Spinal cord (tissue), 10 donors: Measurements from ENCODE around the gene SERPINB12. TPM values are rescaled to one million over a fixed set of nuclear protein-coding genes. Genes with fewer than 3 reads are reported as not detected.

Experiments
- DNase-seq, 6 donors: peaks; one replicate each; pipeline versions ENCODE4 v3.0.0 to v3.0.0-alpha.2; 2013 to 2015; ENCODE audit warnings: low spot score in 6 of 6, low read depth in 4 of 6
- H3K27ac ChIP-seq: one replicate; pipeline ENCODE4 v1.5.1; 2013; ENCODE audit warnings: low read depth, low read length, control low read depth
- H3K27me3 ChIP-seq: one replicate; pipeline ENCODE4 v1.6.1; 2013; ENCODE audit warnings: low read length; ENCODE audit not compliant: control insufficient read depth, insufficient read depth
- H3K36me3 ChIP-seq: one replicate; pipeline ENCODE4 v1.6.1; 2013; ENCODE audit warnings: low read length; ENCODE audit not compliant: control insufficient read depth, insufficient read depth
- H3K4me1 ChIP-seq: one replicate; pipeline ENCODE4 v1.6.1; 2013; ENCODE audit warnings: low read length; ENCODE audit not compliant: control insufficient read depth, insufficient read depth
- H3K4me3 ChIP-seq: one replicate; pipeline ENCODE4 v1.5.1; 2013; ENCODE audit warnings: low read depth, low read length, control low read depth
- H3K9me3 ChIP-seq: one replicate; pipeline ENCODE4 v1.6.1; 2013; ENCODE audit warnings: low read length; ENCODE audit not compliant: control insufficient read depth, insufficient read depth
- WGBS: methylation state at CpG from one replicate; pipeline ENCODE4 v1.1.5; 2013; ENCODE audit warnings: missing lambda C conversion rate; ENCODE audit not compliant: insufficient coverage; 5-methylcytosine and 5-hydroxymethylcytosine counted together
- polyA plus RNA-seq, 2 donors: library from polyadenylated mRNA; unstranded; fragments of 120-200 nt; gene quantifications; one replicate each; pipeline ENCODE4 v1.2.1, GENCODE V29; 2013; ENCODE audit not compliant: insufficient read length in 2 of 2
- total RNA-seq, 2 donors: library from RNA; depleted of rRNA in 1 of 2; stranded (reverse); fragments of 120-200 nt in 1 of 2; fragments of >200 nt in 1 of 2; gene quantifications; one replicate each; pipeline versions ENCODE4 v1.2.3 to v1.2.4, GENCODE V29; 2013 to 2014
- donor health status: healthy.

Gene SERPINB12
- total and polyA plus RNA-seq, 4 donors: not detected

DNA sequence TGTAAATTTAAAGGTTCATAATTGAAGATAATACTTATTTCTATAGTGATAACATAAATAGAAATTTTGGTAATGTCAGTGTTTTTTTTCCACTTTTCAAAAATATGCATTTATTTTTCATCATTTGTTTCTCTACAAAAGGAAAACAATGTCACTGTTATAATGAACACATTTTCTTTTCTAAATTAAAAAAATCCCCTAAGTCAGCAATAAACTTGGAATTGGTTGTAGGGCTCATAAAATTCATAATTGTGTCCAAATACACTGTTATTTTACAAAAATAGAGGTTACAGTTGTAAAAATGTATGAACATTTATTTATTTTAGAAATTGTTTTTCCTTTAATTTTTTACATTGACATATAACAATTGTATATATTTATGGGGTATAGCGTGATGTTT lies 26.4 kb upstream of the SERPINB12 start:
- Histone ChIP-seq H3K9me3 (no peaks in the 10 kb centered on the region), H3K36me3 (no peaks in the 10 kb centered on the region), H3K27ac (no peak overlapping the region), H3K4me1 (no peaks in the 10 kb centered on the region), H3K4me3 (no peak overlapping the region), H3K27me3 (no peaks in the 10 kb centered on the region)
- DNase-seq: no peak
- WGBS: no CpG with 5 or more reads among the region's 1 CpG

- Histone ChIP-seq H3K27ac (no peak overlapping the region), H3K9me3 (no peaks in the 10 kb centered on the region), H3K27me3 (no peaks in the 10 kb centered on the region), H3K36me3 (no peaks in the 10 kb centered on the region), H3K4me3 (no peak overlapping the region), H3K4me1 (no peaks in the 10 kb centered on the region)
- DNase-seq: peak; percentile 63 to 95 (median 72)
- 11% methylated on average over 7 of the region's 16 CpGs for WGBS
Observed at GRCh38 chr18:63518178-63519012, 23.8 kb upstream of the SERPINB12 start.

- Histone ChIP-seq H3K9me3 (no peaks in the 10 kb centered on the region), H3K27me3 (no peaks in the 10 kb centered on the region), H3K27ac (no peak overlapping the region), H3K4me1 (no peaks in the 10 kb centered on the region), H3K36me3 (no peaks in the 10 kb centered on the region), H3K4me3 (no peak overlapping the region)
- 91% methylated on average over 3 of the region's 3 CpGs for WGBS
- DNase-seq: no peak
Observed at GRCh38 chr18:63520053-63520685, 22.0 kb upstream of the SERPINB12 start.

- Histone ChIP-seq H3K36me3 (no peaks in the 10 kb centered on the region), H3K27ac (no peak overlapping the region), H3K27me3 (no peaks in the 10 kb centered on the region), H3K4me3 (no peak overlapping the region), H3K4me1 (no peaks in the 10 kb centered on the region), H3K9me3 (no peaks in the 10 kb centered on the region)
- peak in 1 of 6 donors; percentile 9 for DNase-seq
- no CpG with 5 or more reads among the region's 4 CpGs for WGBS
Observed at GRCh38 chr18:63523660-63524059, 18.5 kb upstream of the SERPINB12 start.

GRCh38 chr18:63527251-63527650 lies 14.9 kb upstream of the SERPINB12 start:
- DNase-seq: no peak
- Histone ChIP-seq H3K36me3 (no peaks in the 10 kb centered on the region), H3K4me1 (no peaks in the 10 kb centered on the region), H3K27me3 (no peaks in the 10 kb centered on the region), H3K4me3 (no peak overlapping the region), H3K9me3 (no peaks in the 10 kb centered on the region), H3K27ac (no peak overlapping the region)

DNA sequence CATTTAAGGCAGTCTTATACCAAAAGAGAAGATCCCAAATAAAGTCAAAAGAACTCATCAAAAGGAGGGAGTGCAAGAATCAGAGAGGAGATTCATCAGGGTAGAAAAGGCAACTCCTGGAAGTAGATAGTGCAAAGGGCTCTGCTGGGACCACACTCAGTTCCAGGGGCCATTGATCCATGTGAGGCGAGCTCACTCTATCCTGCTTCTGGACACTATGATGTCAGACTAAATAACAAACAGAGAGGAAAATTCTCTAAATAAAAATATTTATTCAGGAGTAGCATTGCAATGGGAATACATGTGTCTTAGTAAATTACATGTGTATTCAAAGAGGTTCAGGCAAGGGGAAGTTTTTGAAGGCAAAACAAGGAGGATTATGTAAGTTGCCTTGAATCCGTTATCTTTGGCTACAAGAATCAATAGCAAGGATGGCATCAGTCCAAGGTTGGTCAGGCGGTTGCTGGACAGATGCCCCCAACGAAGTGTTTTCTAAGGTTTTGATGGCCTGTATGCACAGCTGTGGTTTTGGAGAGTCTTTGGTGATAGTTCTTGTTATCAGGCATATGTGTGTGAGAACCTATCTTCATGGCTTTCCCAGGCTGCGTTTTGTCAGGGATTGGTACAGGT lies 13.2 kb upstream of the SERPINB12 start:
- H3K27ac ChIP-seq: no peak overlapping the region
- H3K9me3 ChIP-seq: no peaks in the 10 kb centered on the region
- WGBS: 69% methylated on average over 4 of the region's 5 CpGs
- no peaks in the 10 kb centered on the region for H3K27me3 ChIP-seq
- H3K36me3 ChIP-seq: no peaks in the 10 kb centered on the region
- no peak overlapping the region for H3K4me3 ChIP-seq
- no peaks in the 10 kb centered on the region for H3K4me1 ChIP-seq
- DNase-seq: no peak

DNA sequence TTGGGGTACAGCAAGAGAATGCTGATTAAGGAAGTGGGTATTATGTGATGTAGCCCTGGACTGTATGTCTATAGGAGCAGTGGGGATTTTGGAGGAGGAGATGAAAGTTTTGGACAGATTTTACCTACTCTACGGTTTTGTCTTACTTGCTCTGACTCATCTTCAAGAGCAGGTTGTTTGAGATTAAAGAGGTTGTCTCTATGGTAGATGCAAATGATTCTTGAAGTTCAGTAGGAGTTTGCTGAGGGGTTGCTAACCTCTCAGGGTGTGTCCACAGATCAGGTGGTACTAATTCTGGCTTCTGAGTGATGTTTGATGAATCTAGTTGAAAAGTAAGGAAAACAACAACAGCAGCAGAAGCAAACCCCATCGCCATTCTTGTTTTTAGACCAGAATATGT lies 9.7 kb upstream of the SERPINB12 start:
- H3K27me3 ChIP-seq: no peaks in the 10 kb centered on the region
- no peak overlapping the region for H3K27ac ChIP-seq
- no peak overlapping the region for H3K4me3 ChIP-seq
- WGBS: no CpG with 5 or more reads among the region's 2 CpGs
- H3K4me1 ChIP-seq: no peaks in the 10 kb centered on the region
- H3K9me3 ChIP-seq: no peaks in the 10 kb centered on the region
- DNase-seq: no peak
- no peaks in the 10 kb centered on the region for H3K36me3 ChIP-seq

DNA sequence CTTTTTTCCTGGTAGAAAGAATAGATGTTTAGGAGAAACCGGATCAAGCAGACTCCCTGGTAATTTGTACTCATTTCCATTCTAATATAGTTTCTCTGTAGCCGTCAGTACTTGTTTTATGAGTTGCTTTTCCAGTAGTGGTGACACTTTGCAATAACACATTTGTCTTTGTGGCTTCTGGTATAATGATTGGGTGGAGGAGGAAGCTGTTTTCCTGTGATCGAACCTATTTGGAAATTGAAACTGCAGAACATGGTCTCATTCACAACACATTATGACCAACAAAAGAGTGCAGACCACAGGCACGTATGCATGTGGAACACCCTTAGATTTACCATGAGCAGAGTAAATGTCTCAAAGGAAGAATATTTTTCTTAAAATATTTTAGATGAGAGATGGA lies 7.6 kb upstream of the SERPINB12 start:
- Histone ChIP-seq H3K9me3 (no peaks in the 10 kb centered on the region), H3K27ac (no peak overlapping the region), H3K36me3 (no peaks in the 10 kb centered on the region), H3K27me3 (no peaks in the 10 kb centered on the region), H3K4me3 (no peak overlapping the region), H3K4me1 (no peaks in the 10 kb centered on the region)
- WGBS: no CpG with 5 or more reads among the region's 4 CpGs
- peak in 1 of 6 donors; percentile 5 for DNase-seq

GRCh38 chr18:63539904-63540510 lies 2.2 kb upstream of the SERPINB12 start:
- Histone ChIP-seq H3K4me3 (no peak overlapping the region), H3K27ac (no peak overlapping the region), H3K9me3 (no peaks in the 10 kb centered on the region), H3K4me1 (no peaks in the 10 kb centered on the region), H3K36me3 (no peaks in the 10 kb centered on the region), H3K27me3 (no peaks in the 10 kb centered on the region)
- peak in 2 of 6 donors; percentile 38 to 46 for DNase-seq
- WGBS: 46% methylated on average over 3 of the region's 3 CpGs
